Left renal cortex interstitium (tissue), 4 donors: ENCODE data around the gene ZBTB18. TPM values are rescaled to one million over a fixed set of nuclear protein-coding genes. Genes with fewer than 3 reads are reported as not detected.

ENCODE experiments used
- DNase-seq, 4 donors: peaks; one replicate each; pipeline ENCODE4 v3.0.0-alpha.2; 2013; ENCODE audit warnings: low read depth in 4 of 4, low spot score in 2 of 4, missing footprints in 1 of 4
- polyA plus RNA-seq, 4 donors: library from polyadenylated mRNA; unstranded; fragments of 120-200 nt; gene quantifications; one replicate each; pipeline ENCODE4 v1.2.1, GENCODE V29; 2013; ENCODE audit not compliant: insufficient read length in 4 of 4

ZBTB18 gene
- polyA plus RNA-seq, 4 donors = 21.3 to 26.8 (median 24.9) TPM

- no peak for DNase-seq
These were observed 53.4 kb downstream of the ZBTB18 start for GRCh38 chr1:244104309-244105060.

GRCh38 chr1:244106176-244106575 is 55.1 kb downstream of the ZBTB18 start:
- no peak for DNase-seq

Other genes starting within 250 kb of the ZBTB18 start
- gene AKT3, start 201.0 kb upstream of the ZBTB18 start, polyA plus RNA-seq = 10 to 100 TPM; 23.8 to 27.8 (median 24.7) TPM